Fibroblast of mammary gland (primary cell): ENCODE measurements around the gene SNX9.
"Not testable (repeated sequence)": the region's sequence is repeated elsewhere in the genome, so short reads cannot be mapped to it uniquely, and the experiment has no call there.

ENCODE experiments used
- DNase-seq: peaks from one replicate; pipeline ENCODE4 v3.0.0-alpha.2; 2010; ENCODE audit warnings: low read depth
- H3K4me3 ChIP-seq: 2 replicates; pipeline ENCODE4 v1.5.1; 2011; ENCODE audit warnings: low read depth, mild to moderate bottlenecking, low read length, moderate library complexity; ENCODE audit not compliant: control insufficient read depth
- TF ChIP-seq, protein P1 (sequence below): conservative IDR thresholded peaks from 2 replicates; pipeline ENCODE4 v1.5.1; 2011; ENCODE audit warnings: low read depth, low read length, inconsistent platforms; ENCODE audit not compliant: control insufficient read depth, insufficient read depth

SNX9 gene

DNA sequence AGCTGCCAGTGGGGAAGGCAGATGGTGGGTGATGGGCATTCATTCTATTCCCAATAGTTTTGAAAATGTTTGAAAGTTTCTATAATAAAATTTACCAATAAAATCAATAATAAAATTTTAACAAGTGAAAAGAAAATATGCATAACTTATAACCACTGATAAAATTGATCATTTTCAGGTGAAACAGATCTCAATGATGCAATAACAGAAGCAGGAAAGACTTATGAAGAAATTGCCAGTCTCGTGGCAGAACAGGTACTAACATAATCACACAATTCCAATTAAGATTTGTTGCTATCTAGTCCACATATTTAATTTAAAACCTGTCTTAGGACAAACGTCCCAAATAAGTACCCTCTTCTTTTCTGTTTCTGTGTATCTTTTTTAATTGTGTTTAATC, 112.7 kb downstream of the SNX9 start:
- TF ChIP-seq, protein P1, sequence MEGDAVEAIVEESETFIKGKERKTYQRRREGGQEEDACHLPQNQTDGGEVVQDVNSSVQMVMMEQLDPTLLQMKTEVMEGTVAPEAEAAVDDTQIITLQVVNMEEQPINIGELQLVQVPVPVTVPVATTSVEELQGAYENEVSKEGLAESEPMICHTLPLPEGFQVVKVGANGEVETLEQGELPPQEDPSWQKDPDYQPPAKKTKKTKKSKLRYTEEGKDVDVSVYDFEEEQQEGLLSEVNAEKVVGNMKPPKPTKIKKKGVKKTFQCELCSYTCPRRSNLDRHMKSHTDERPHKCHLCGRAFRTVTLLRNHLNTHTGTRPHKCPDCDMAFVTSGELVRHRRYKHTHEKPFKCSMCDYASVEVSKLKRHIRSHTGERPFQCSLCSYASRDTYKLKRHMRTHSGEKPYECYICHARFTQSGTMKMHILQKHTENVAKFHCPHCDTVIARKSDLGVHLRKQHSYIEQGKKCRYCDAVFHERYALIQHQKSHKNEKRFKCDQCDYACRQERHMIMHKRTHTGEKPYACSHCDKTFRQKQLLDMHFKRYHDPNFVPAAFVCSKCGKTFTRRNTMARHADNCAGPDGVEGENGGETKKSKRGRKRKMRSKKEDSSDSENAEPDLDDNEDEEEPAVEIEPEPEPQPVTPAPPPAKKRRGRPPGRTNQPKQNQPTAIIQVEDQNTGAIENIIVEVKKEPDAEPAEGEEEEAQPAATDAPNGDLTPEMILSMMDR, result no peak
- H3K4me3 ChIP-seq, result no peak overlapping the region
- DNase-seq, result no peak

DNA sequence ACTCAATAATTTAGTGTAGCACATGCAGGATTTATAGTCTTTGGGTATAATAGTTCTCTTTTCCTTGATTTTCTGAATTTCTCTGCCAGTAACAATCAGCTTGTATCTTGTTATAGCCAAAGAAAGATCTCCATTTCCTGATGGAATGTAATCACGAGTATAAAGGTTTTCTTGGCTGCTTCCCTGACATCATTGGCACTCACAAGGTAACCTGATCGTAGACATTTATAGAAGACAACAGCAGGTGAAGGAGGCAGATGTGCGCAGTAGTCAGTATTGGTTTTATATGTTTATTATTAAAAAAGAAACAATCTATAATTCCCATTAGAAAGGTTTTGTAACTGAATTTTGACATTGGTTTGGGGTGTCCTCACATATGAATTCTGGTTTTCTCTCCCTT, 114.3 kb downstream of the SNX9 start:
- TF ChIP-seq, protein P1, result no peak
- no peak for DNase-seq
- no peak overlapping the region for H3K4me3 ChIP-seq

DNA sequence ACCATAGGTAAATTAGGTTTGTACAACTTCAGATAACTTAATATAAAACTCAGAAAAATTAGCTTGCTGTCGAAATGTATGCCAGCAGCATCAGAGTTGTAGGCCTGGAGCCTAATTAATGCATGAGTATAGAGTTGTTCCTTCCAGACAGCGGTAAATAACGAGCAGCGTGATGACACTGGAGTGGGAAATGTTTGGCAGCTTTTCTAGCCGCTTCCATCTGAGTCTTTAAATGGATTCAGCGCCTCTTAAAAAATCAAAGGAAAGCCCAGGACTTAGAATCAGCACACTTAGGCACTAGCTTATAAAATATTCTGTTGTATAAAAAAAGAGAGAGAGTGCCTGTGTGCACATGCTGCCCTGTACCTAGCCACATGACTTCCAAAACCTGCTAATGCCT, 114.9 kb downstream of the SNX9 start:
- no peak overlapping the region for H3K4me3 ChIP-seq
- no peak for DNase-seq
- TF ChIP-seq, protein P1, result no peak

DNA sequence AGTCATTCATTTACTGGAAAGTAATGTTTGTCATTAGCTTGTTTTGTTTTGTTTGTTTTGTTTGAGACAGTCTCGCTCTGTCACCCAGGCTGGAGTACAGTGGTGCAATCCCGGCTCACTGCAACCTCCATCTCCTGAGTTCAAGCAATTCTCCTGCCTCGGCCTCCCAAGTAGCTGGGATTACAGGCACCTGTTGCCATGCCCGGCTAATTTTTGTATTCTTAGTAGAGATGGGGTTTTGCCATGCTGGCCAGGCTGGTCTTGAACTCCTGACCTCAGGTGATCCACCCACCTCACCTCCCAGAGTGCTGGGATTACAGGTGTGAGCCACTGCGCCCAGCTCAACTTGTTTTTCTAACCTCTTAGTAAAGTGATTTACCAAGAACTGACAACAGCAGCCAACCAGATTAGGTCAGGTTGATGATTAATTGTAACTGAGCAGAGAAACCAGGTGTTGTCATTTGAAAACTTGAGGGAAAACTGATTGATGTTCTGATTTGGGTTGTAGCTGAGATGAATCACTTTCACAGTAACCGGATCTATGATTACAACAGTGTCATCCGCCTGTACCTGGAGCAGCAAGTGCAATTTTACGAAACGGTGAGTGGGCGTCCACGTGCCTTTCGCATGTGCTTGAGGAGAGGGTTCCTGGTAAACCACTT, 117.5 kb downstream of the SNX9 start:
- DNase-seq, H3K4me3 ChIP-seq: not testable (repeated sequence)

DNA sequence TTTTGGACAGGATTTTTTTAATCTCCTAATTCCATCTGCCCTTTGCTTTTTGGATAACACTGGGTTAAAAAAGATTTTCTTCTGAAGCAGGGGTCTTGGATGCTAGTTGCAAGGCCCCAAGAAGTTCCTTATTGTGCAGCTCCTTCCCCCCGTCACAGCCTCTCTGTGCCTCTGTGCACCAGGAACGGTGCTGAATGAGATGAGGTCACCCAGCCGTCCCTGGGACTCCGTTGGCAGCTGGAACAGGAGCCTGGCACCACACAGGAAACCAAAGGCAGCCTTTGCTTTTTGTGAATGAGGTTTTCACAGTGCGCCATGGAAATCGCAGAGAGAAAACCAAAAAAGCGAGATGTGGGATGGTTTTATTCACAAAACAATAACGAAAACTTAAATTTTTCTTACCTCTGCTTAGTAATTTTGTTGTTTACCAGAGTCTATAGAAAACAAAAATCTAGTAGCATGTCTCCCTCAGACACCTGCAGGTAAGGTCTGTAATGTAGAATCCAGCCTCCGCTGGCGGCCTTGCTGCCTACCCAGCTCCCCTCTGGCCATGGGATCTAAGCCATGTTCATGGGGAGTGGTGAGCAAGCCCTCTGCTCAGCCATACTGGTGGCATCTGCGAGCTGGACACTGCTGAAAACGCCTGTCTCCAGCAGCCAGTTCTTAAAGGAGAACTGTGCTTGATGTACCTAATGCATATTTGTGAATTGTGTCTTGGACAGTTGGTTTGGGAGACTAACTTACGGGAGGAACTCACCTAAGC, 118.2 kb downstream of the SNX9 start:
- H3K4me3 ChIP-seq, result no peak overlapping the region

DNA sequence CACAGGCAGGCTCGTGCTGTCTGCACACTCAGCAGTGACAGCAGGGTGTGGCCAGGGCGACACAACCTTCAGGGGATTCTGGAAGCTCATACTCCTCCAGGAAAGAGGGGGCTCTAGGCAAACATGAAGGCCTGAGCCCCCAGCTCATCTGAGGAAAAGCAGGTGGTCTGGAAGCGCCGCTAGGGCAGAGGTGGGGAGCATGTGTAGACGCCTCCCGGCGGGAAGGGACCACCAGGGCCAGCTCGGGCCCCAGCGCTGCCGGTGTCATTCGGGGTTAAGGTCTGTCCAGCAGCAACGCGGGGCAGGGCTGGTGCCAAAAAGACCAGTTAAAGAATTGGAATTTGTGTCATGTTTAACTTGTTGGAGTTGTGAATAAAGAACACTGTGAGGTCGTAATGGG, 119.3 kb downstream of the SNX9 start:
- no peak for DNase-seq
- H3K4me3 ChIP-seq, result no peak overlapping the region
- TF ChIP-seq, protein P1, result no peak

More for the DNA sequence above, 118.2 kb downstream of the SNX9 start:
- TF ChIP-seq, protein P1, result no peak
- DNase-seq, result no peak

DNA sequence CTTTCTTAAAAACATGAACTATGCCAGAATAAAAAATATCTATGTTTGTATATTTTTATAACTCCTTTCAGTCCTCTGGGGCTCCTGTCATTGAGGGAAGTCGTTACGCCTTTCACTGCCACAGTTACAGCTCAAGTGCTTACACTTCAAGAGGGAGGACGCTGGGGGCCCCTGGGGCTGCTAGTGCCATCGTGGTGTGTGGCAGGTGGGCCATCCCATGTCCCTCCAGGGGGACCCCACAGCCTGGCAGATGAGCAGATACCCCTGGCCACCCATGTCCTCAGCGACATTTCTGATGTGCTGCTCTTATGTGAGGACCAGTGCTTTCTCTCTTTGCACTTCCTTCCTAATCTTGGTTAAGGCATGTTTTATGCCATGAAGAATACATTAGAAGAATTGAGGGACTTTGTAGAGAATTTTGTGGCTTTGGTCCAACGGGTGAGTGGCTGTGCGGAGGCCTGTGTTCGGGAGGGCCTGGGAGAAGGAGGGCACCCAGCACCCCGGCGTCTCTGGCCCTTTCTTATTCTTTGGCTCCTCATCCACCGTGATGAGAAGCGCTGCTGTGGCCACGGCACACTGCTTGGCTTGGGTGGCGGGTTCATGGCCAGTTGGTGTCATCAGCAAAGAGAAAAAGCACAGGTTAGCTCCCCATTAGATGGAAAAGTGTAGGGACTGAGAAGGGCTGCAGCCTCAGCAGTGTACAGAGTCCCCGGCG, 120.4 kb downstream of the SNX9 start:
- TF ChIP-seq, protein P1, result no peak
- DNase-seq, result no peak
- no peak overlapping the region for H3K4me3 ChIP-seq
